ENCODE data around the gene TCTN3. TPM values are rescaled to one million over a fixed set of nuclear protein-coding genes. Genes with fewer than 3 reads are reported as not detected.

The TCTN3 gene
- total RNA-seq, 1 donor from 2014 or later, result 19.5 TPM

DNA sequence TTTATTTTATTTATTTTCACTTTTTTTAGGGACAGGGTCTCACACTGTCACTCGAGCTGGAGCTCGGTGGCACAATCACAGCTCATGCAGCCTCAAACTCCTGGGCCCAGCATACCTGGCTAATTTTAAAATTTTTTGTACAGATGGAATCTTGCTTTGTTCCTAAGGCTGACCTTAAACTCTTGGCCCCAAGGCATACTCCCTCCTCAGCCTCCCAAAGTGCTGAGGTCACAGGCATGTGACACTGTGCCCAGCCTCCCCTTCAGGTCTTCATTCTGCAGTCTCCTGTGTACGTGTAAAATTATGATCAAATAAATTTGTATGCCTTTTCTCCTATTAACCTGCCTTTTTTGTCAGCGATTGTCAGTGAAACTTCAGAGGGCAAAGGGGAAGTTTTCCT lies 17.8 kb upstream of the TCTN3 start:
- FAIRE-seq, result no peak
- no peak for TF ChIP-seq CTCF (IDR thresholded peaks at IDR 0.05; ENCODE audit: insufficient read depth, low read length, severe bottlenecking)
- H3K4me3 ChIP-seq (ENCODE audit: low read depth, low read length), result no peak overlapping the region
- no peaks in the 10 kb centered on the region for H3K36me3 ChIP-seq (ENCODE audit: control insufficient read depth, insufficient read depth, low read length)
- no peaks in the 10 kb centered on the region for H3K27me3 ChIP-seq (ENCODE audit: control insufficient read depth, insufficient read depth, low read length)
- no peak for DNase-seq (ENCODE audit: low read depth)

DNA sequence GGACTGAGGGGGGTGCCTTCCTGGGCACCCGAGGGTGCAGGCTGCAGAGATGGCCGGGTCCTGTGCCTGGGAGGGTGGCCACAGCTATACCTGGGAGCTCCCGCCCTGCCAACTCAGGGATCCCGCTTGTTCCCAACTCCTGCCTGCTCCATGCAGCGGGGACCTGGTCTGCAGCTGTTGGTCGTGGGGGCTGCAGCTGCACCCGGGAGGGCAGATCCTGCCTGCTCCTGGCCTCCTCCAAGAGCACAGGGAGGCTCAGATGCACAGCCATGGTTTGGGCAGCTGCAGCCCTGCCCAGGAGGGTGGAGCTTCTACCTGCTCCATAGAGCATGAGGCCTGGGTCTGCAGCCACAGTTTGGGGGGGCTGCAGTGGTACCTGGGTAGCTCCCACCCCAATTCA lies 13.3 kb upstream of the TCTN3 start:
- no peak for FAIRE-seq
- no peak for DNase-seq (ENCODE audit: low read depth)
- H3K4me3 ChIP-seq (ENCODE audit: low read depth, low read length), result no peak overlapping the region
- no peaks in the 10 kb centered on the region for H3K27me3 ChIP-seq (ENCODE audit: control insufficient read depth, insufficient read depth, low read length)
- no peak for TF ChIP-seq CTCF (IDR thresholded peaks at IDR 0.05; ENCODE audit: insufficient read depth, low read length, severe bottlenecking)
- H3K36me3 ChIP-seq (ENCODE audit: control insufficient read depth, insufficient read depth, low read length), result no peaks in the 10 kb centered on the region

GRCh38 chr10:95706573-95706972 lies 12.8 kb upstream of the TCTN3 start:
- DNase-seq (ENCODE audit: low read depth) (no peak), FAIRE-seq (no peak)
- H3K27me3 ChIP-seq (ENCODE audit: control insufficient read depth, insufficient read depth, low read length), result no peaks in the 10 kb centered on the region
- TF ChIP-seq CTCF (IDR thresholded peaks at IDR 0.05; ENCODE audit: insufficient read depth, low read length, severe bottlenecking), result no peak
- no peaks in the 10 kb centered on the region for H3K36me3 ChIP-seq (ENCODE audit: control insufficient read depth, insufficient read depth, low read length)
- H3K4me3 ChIP-seq (ENCODE audit: low read depth, low read length), result no peak overlapping the region

GRCh38 chr10:95698415-95698814 lies 4.7 kb upstream of the TCTN3 start:
- no peak for TF ChIP-seq CTCF (IDR thresholded peaks at IDR 0.05; ENCODE audit: insufficient read depth, low read length, severe bottlenecking)
- Histone ChIP-seq H3K36me3 (ENCODE audit: control insufficient read depth, insufficient read depth, low read length) (no peaks in the 10 kb centered on the region), H3K27me3 (ENCODE audit: control insufficient read depth, insufficient read depth, low read length) (no peaks in the 10 kb centered on the region), H3K4me3 (ENCODE audit: low read depth, low read length) (no peak overlapping the region)
- no peak for DNase-seq (ENCODE audit: low read depth)
- no peak for FAIRE-seq

- FAIRE-seq (no peak), DNase-seq (ENCODE audit: low read depth) (no peak)
- no peaks in the 10 kb centered on the region for H3K27me3 ChIP-seq (ENCODE audit: control insufficient read depth, insufficient read depth, low read length)
- H3K4me3 ChIP-seq (ENCODE audit: low read depth, low read length), result no peak overlapping the region
- H3K36me3 ChIP-seq (ENCODE audit: control insufficient read depth, insufficient read depth, low read length), result no peaks in the 10 kb centered on the region
- TF ChIP-seq CTCF (IDR thresholded peaks at IDR 0.05; ENCODE audit: insufficient read depth, low read length, severe bottlenecking), result no peak
Observed at GRCh38 chr10:95697429-95697828, 3.7 kb upstream of the TCTN3 start.

DNA sequence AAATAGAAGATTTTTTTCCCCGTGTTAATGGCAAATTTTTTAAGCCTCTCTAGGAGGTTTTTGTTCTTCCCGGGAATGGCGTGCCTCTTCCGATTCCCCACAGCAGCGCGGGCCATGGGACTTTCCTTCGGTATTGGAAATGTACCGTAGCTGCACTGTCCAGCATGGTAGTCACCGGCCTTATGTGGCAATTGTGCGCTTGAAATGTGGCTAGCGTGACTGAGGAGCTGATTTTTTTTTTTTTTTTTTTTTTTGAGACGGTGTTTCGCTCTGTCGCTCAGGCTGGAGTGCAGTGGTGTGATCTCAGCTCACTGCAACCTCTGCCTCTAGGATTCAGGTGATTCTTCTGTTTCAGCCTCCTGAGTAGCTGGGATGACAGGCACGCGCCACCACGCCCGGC lies 938 bp upstream of the TCTN3 start:
- FAIRE-seq (no peak), DNase-seq (ENCODE audit: low read depth) (no peak)
- no peak for TF ChIP-seq CTCF (IDR thresholded peaks at IDR 0.05; ENCODE audit: insufficient read depth, low read length, severe bottlenecking)
- Histone ChIP-seq H3K4me3 (ENCODE audit: low read depth, low read length) (no peak overlapping the region), H3K36me3 (ENCODE audit: control insufficient read depth, insufficient read depth, low read length) (peaks cover 2% of the 10 kb centered on the region), H3K27me3 (ENCODE audit: control insufficient read depth, insufficient read depth, low read length) (no peaks in the 10 kb centered on the region)
